Fibroblast of the aortic adventitia (primary cell): ENCODE data around the gene EID1. TPM values are rescaled to one million over a fixed set of nuclear protein-coding genes. Genes with fewer than 3 reads are reported as not detected.
"Not testable (repeated sequence)": the region's sequence is repeated elsewhere in the genome, so short reads cannot be mapped to it uniquely, and the experiment has no call there.

Experiments
- DNase-seq: peaks from one replicate; pipeline ENCODE4 v3.0.0-alpha.2; 2010; ENCODE audit warnings: low read depth
- H3K4me3 ChIP-seq: 2 replicates; pipeline ENCODE4 v1.5.1; 2011; ENCODE audit warnings: low read depth, mild to moderate bottlenecking, control low read depth, low read length, moderate library complexity
- total RNA-seq: library from RNA; depleted of rRNA; stranded (reverse); fragments of >200 nt; gene quantifications from 2 replicates; pipeline ENCODE4 v1.2.3, GENCODE V29; 2012; ENCODE audit warnings: low replicate concordance
- TF ChIP-seq, protein P1 (sequence below): IDR thresholded peaks from 2 replicates; pipeline ENCODE4 v1.5.1; 2011; ENCODE audit warnings: mild to moderate bottlenecking, low read length, control low read depth, inconsistent platforms; ENCODE audit not compliant: insufficient read depth

The EID1 gene
- total RNA-seq, 1 donor, result 253 TPM

DNA sequence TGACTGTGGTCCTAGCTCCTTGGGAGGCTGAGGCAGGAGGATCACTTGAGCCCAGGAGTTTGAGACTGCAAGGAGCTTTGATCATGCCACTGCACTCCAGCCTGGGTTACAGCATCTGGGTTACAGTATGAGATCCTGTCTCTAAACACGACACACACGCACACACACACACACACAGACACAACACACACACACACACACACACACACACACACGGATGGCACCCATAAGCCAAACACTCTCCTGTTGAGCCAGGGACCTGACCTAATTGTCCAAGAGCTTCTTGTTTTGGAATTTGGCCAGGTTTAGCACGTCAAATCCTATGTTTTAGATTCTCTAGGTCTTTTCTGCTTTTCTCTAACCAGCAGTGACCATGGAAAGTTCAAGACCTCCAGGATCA lies 26.8 kb downstream of the EID1 start:
- no peak for DNase-seq
- TF ChIP-seq, protein P1, sequence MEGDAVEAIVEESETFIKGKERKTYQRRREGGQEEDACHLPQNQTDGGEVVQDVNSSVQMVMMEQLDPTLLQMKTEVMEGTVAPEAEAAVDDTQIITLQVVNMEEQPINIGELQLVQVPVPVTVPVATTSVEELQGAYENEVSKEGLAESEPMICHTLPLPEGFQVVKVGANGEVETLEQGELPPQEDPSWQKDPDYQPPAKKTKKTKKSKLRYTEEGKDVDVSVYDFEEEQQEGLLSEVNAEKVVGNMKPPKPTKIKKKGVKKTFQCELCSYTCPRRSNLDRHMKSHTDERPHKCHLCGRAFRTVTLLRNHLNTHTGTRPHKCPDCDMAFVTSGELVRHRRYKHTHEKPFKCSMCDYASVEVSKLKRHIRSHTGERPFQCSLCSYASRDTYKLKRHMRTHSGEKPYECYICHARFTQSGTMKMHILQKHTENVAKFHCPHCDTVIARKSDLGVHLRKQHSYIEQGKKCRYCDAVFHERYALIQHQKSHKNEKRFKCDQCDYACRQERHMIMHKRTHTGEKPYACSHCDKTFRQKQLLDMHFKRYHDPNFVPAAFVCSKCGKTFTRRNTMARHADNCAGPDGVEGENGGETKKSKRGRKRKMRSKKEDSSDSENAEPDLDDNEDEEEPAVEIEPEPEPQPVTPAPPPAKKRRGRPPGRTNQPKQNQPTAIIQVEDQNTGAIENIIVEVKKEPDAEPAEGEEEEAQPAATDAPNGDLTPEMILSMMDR, result no peak
- no peak overlapping the region for H3K4me3 ChIP-seq

- TF ChIP-seq, protein P1, result no peak
- no peak for DNase-seq
- H3K4me3 ChIP-seq, result no peak overlapping the region
Measured at GRCh38 chr15:48905216-48905615, 27.3 kb downstream of the EID1 start.

- H3K4me3 ChIP-seq, result no peak overlapping the region
- no peak for DNase-seq
- TF ChIP-seq, protein P1, result no peak
Measured at GRCh38 chr15:48905847-48906246, 27.9 kb downstream of the EID1 start.

DNA sequence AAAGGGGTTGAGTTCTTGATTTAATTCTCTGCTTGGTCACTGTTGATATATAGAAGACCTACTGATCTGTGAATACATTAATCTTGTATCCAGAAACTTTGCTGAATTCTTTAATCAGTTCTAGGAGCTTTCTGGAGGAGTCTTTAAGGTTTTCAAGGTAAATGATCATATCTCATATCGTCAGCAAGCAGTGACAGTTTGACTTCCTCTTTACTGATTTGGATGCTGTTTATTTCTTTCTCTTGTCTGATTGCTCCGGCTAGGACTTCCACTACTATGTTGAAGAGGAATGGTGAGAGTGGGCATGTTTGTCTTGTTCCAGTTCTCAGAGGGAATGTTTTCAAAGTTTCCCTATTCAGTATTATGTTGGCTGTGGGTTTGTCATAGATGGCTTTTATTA lies 31.4 kb downstream of the EID1 start:
- H3K4me3 ChIP-seq, DNase-seq: not testable (repeated sequence)

- not testable (repeated sequence) for DNase-seq, H3K4me3 ChIP-seq
Measured at GRCh38 chr15:48910554-48910953, 32.6 kb downstream of the EID1 start.

- TF ChIP-seq, protein P1, result no peak
- no peak overlapping the region for H3K4me3 ChIP-seq
- DNase-seq, result no peak
Measured at GRCh38 chr15:48913141-48913540, 35.2 kb downstream of the EID1 start.

DNA sequence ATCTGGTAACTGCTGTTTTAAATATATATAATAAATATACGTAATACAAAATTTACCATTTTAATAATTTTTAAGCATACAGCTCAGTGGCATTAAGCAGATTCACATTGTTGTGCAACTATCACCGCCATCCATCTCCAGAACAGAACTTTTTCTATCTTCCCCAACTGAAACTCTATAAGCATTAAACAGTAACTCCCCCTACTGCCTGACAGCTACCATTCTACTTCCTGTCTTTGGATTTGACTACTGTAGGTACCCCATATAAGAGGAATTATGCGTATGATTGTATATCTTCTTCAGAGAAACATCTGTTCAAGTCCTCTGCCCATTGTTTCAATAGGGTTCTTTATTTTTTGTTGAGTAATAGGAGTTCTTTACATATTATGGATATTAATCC lies 36.8 kb downstream of the EID1 start:
- no peak overlapping the region for H3K4me3 ChIP-seq
- no peak for DNase-seq
- TF ChIP-seq, protein P1, result no peak

DNA sequence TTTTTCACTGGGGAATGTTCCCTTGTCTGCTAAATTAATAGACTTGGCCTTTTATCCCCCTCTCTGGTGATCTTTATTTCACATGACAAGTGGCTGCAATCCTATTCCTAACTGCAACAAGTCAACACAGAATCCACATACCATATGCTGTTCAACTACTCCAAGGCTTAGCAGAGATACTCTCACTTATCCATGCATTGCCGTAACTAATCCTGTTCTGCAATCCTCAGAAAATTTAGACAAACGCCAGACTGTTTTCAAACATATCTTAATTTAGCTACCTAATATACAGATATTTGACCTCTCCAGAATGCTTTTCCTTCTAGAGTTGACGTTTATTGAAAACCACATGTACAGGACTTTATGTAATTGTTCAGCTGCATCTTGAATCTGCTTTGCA lies 37.9 kb downstream of the EID1 start:
- DNase-seq, result no peak
- H3K4me3 ChIP-seq, result no peak overlapping the region
- TF ChIP-seq, protein P1, result no peak
